ENCODE measurements around the gene MIER1.

DNA sequence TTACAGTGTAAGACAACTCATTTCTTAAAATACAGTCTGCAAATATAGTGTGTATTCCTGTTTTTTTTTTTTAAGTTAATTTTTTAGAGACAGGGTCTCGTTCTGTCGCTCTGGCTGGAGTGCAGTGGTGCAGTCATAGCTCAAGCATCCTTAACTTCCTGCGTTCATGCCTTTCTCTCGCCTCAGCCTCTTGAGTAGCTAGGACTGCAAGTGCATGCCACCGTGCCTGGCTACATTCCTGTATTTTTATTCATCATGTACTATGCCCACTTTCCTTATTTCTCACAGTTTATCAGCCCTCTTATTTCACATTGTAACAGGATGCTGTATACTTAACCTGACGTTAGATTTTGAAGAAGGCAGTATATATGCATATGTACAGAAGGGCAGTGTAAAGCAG is 26.7 kb downstream of the MIER1 start:
- TF ChIP-seq, protein P1, sequence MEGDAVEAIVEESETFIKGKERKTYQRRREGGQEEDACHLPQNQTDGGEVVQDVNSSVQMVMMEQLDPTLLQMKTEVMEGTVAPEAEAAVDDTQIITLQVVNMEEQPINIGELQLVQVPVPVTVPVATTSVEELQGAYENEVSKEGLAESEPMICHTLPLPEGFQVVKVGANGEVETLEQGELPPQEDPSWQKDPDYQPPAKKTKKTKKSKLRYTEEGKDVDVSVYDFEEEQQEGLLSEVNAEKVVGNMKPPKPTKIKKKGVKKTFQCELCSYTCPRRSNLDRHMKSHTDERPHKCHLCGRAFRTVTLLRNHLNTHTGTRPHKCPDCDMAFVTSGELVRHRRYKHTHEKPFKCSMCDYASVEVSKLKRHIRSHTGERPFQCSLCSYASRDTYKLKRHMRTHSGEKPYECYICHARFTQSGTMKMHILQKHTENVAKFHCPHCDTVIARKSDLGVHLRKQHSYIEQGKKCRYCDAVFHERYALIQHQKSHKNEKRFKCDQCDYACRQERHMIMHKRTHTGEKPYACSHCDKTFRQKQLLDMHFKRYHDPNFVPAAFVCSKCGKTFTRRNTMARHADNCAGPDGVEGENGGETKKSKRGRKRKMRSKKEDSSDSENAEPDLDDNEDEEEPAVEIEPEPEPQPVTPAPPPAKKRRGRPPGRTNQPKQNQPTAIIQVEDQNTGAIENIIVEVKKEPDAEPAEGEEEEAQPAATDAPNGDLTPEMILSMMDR (IDR thresholded peaks at IDR 0.05) = no peak
- TF ChIP-seq POLR2AphosphoS5 (IDR thresholded peaks at IDR 0.05) (no peak), POLR2A (IDR thresholded peaks at IDR 0.05; ENCODE audit: low read depth) (no peak), EP300 (IDR thresholded peaks at IDR 0.05) (no peak)
